ENCODE measurements around the gene NHERF1.

NHERF1 gene

GRCh38 chr17:74790161-74791058 is 42.0 kb downstream of the NHERF1 start:
- no peak for DNase-seq

- no peak for DNase-seq
Measured at GRCh38 chr17:74792586-74793105, 44.2 kb downstream of the NHERF1 start.

GRCh38 chr17:74795327-74796020 is 47.0 kb downstream of the NHERF1 start:
- no peak for DNase-seq

- DNase-seq = no peak
Measured at GRCh38 chr17:74796211-74796610, 47.8 kb downstream of the NHERF1 start.

DNA sequence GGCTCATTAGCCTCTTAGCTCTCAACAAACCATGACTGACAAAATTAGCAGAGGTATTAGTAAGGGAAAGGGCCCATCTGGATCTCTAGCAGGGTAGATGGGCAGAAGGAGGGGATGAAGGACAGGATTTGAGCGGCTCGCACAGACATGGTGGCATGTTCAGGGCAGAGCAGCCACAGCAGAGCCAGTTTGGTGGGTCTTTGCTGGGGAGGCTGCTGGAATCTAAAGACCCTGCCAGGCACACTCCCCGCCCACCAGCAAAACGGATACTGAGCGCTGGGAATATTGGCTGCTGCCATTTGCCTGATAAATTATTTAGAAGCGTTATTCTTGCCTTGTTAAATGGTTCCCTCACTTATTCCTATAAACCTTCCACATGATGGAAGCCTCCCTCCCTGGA is 48.4 kb downstream of the NHERF1 start:
- no peak for DNase-seq

- DNase-seq = no peak
Measured at GRCh38 chr17:74797824-74798223, 49.4 kb downstream of the NHERF1 start.

- DNase-seq = no peak
Measured at GRCh38 chr17:74798239-74798707, 49.8 kb downstream of the NHERF1 start.

GRCh38 chr17:74799097-74799496 is 50.7 kb downstream of the NHERF1 start:
- DNase-seq = no peak

- no peak for DNase-seq
Measured at GRCh38 chr17:74800531-74800930, 52.1 kb downstream of the NHERF1 start.

DNA sequence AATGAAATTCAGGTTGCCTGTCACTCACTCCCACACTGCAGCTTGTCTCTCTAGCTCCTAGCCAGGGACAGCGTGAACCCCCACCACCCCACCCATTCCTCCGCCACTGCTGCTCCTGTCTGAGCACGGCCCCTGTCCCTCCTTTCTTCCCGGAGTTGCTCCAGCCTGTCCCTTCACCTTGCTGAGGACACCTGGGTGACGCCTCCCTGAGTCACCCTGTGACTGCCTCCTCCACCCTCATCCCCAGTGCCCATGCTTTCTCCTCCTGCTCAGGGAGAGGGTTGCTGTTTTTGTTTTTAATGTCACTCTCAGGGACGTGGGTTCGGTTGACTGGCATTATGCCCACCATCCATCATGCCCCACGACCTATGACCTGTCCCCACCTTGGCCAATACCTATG is 53.5 kb downstream of the NHERF1 start:
- DNase-seq = no peak

GRCh38 chr17:74803388-74803930 is 55.0 kb downstream of the NHERF1 start:
- no peak for DNase-seq

DNA sequence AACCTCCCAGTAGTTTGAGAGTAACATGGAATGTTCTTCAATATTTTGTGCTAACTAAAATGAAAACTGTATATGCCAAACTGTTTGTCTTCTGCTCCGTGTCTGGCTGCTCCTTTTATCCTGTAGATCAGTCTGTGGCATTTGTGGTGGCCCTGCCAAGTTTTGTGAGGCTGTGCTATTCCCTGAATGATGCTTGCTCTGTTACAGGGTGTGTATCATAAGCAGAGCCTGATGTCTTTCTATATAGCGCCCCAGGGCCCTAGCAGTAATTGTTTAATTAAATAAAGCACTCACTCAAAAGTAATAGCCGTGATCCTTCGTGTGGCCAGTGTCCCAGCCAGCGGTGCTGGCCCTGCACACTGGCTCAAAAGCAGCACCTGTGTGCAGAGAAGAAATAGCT is 55.5 kb downstream of the NHERF1 start:
- DNase-seq = no peak

DNA sequence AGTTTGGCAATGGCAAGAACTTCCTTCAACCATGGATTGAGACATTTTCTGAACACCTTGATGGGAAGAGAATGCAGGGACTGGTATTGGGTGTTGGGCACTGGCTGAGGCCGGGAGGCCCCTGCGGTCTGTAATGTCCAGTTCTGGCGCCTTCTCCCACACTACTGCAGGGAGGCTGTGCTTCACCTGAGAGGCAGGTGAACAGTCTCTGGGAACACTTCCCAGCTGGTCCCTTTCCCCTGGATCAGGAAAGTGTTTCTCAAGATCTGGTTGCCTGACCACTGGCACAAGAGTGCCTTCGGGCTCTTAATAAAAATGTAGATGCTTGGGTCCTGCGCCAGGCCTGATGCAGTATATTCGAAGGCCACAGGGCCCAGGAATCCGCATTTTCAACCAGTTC is 56.3 kb downstream of the NHERF1 start:
- no peak for DNase-seq

DNA sequence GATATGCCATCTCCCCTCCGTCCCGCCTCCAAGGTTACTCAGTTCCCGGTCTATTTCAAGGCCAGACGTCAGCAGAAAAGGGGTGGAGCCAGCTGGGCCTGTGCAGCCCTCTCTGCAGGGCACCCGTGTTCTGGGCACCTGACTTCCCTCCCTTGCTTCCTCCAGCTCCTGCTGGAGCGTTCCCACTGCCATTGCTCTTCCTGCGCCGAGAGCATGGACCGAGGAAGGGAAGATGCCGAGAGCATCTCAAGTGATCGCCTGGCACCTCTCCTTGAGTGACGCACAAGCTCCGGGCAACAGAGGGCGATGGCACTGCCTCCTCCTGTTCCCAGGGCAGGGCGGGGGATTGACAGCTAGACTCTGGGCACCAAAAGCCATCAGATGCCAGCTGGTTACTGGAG is 57.2 kb downstream of the NHERF1 start:
- no peak for DNase-seq

DNA sequence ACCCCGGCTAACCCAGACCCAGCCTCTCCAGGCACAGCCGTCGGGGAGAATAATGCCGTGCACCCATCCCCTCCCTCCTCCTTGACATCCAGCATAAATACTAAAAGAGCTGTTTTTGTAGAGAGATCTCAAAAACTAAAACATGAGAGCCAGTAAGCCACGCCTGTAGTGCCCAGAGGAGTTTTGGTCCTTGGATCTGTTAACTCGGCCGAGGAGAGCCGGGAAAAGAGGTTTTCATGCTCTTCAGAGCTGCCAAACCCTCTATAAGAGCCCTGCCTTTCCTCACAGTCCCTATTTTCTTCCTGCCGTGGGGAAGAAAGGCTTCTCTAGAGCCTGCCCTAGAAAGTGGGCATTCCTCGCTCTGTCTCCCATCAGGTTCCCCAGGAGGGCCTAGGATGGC is 57.9 kb downstream of the NHERF1 start:
- DNase-seq = no peak

GRCh38 chr17:74807441-74807840 is 59.0 kb downstream of the NHERF1 start:
- no peak for DNase-seq

DNA sequence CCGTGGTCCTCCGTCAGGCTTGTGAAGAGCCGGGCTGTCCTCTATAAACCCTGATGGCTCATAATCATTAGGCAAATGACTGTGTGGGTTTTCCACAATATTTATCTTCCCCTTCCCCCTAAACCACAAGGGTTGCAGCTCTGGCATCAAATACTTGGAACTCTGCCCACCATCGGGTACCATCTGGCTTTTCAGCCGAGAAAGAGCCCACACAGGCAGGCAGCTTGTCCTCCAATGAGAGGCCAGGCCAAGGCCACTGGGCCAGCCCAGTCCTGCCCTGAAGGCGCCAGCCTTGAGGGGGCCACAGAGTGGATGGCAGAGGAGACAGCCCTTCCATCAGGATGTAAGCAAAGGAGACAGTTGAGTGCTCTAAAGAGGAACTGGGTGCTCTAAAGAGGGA is 59.5 kb downstream of the NHERF1 start:
- no peak for DNase-seq

- no peak for DNase-seq
Measured at GRCh38 chr17:74808714-74809430, 60.4 kb downstream of the NHERF1 start.

- no peak for DNase-seq
Measured at GRCh38 chr17:74810699-74811485, 62.5 kb downstream of the NHERF1 start.

DNA sequence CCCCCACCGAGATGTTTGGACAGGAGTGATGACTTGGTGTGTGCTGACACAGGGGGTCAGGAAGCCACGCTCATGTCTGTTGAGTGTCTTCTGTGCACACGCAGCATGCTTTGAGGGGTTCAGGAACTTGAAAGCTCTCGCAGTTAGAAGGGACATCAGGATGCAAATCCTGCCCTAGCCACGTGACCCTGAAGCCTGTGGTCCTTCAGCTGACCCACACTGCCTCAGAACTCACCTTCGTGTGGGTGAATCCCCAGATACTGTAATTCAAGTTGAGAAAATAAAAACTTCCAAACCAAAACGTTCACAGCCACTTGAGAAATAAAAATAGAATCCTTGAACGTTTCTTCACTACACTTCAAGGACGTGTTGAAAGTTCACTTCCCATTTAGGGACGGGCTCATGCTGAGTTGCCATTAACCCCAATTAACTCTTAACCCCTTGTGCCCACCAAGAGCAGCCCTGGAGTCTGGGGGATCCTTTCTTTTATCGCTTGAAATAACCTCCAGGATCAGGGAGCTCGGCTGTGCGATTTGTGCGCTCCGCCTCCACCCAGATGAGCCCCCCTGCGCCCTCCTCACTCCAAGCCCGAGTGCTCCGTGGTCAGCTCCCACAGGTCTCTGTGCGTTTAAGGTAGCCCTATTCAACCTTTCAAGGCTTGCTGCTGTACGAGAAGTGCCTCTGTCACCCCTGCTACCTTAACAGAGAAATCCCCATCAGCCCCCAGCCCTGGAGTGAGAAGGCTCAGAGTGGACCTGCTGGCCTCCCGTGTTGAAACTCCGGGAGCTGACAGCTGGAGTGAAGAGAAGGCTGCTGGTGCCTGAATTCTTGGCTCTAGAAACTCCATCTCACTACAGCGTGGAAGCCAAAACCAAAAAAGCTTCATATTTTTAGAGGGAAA is 63.9 kb downstream of the NHERF1 start:
- DNase-seq = no peak

DNA sequence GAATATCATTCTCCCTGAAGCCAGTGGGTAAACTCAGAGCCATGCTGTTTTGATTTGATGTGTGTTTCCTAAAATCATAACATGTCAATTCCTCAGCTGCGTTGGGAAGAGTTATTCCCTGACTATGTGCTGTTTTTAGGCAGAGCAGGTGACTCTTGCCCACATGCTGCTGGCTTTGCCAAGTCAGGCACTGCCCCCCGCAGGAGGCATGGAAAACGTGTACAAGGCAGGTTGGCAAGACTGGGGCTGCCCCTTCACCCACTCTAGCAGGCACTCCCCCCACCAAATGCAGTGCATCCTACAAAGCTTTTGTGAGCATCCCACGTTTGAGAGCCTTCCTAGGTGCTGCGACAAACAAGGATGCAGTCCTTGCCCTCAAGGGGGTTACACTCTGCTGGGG is 66.0 kb downstream of the NHERF1 start:
- DNase-seq = no peak

All from NCI-H82 (cell line).